GM20000 (cell line): Measurements from ENCODE around the gene STK4.

ENCODE experiments used
- DNase-seq: peaks from one replicate; pipeline ENCODE4 v3.0.0; 2012; ENCODE audit warnings: low spot score
- CTCF ChIP-seq: IDR thresholded peaks from 2 replicates; pipeline ENCODE4 v1.5.1; 2012; ENCODE audit warnings: mild to moderate bottlenecking, control low read depth; ENCODE audit errors: extremely low read depth, missing control alignments

STK4 gene

GRCh38 chr20:44960103-44960852 lies 6.0 kb upstream of the STK4 start, which contains the start of gene TOMM34:
TSS of gene TOMM34 (minus strand) at chr20:44960397. CDS start at chr20:44960333, 64 bp downstream.
- peak; percentile 97 for DNase-seq
- no peak for TF ChIP-seq CTCF

GRCh38 chr20:44961011-44961869 lies 5.1 kb upstream of the STK4 start:
- no peak for DNase-seq
- TF ChIP-seq CTCF, result no peak

GRCh38 chr20:44961870-44962267 lies 4.4 kb upstream of the STK4 start:
- TF ChIP-seq CTCF, result no peak
- DNase-seq, result no peak

- no peak for DNase-seq
- TF ChIP-seq CTCF, result no peak
Measured at GRCh38 chr20:44962483-44962882, 3.8 kb upstream of the STK4 start.

GRCh38 chr20:44963325-44964215 lies 2.7 kb upstream of the STK4 start:
- no peak for TF ChIP-seq CTCF
- DNase-seq, result no peak

GRCh38 chr20:44965651-44966029 lies 672 bp upstream of the STK4 start:
- no peak for TF ChIP-seq CTCF
- DNase-seq, result no peak
